NK-92 (cell line): ENCODE data around the gene EWSR1.
"Not testable (repeated sequence)": the region's sequence is repeated elsewhere in the genome, so short reads cannot be mapped to it uniquely, and the experiment has no call there.

ENCODE experiments used
- DNase-seq: peaks from one replicate; lab custom pipeline; 2025; ENCODE audit not compliant: unreplicated experiment; lab: John Stamatoyannopoulos, UW

Gene EWSR1

GRCh38 chr22:29334696-29335344, 66.8 kb downstream of the EWSR1 start:
- DNase-seq, result no peak

GRCh38 chr22:29335656-29336055, 67.6 kb downstream of the EWSR1 start:
- DNase-seq, result no peak

GRCh38 chr22:29336751-29337490, 68.9 kb downstream of the EWSR1 start:
- no peak for DNase-seq

GRCh38 chr22:29337631-29338284, 69.7 kb downstream of the EWSR1 start:
- DNase-seq, result no peak

- DNase-seq, result no peak
These were observed 70.3 kb downstream of the EWSR1 start for GRCh38 chr22:29338398-29338797.

- DNase-seq, result no peak
These were observed 71.5 kb downstream of the EWSR1 start for GRCh38 chr22:29339381-29340235.

- no peak for DNase-seq
These were observed 72.5 kb downstream of the EWSR1 start for GRCh38 chr22:29340566-29340965.

- DNase-seq, result no peak
These were observed 73.2 kb downstream of the EWSR1 start for GRCh38 chr22:29341056-29341848.

GRCh38 chr22:29341849-29342127, 73.7 kb downstream of the EWSR1 start:
- DNase-seq, result no peak

- no peak for DNase-seq
These were observed 74.1 kb downstream of the EWSR1 start for GRCh38 chr22:29342177-29342576.

- DNase-seq, result no peak
These were observed 74.7 kb downstream of the EWSR1 start for GRCh38 chr22:29342577-29343312.

GRCh38 chr22:29343313-29343805, 75.3 kb downstream of the EWSR1 start:
- DNase-seq, result no peak

GRCh38 chr22:29344137-29344536, 76.1 kb downstream of the EWSR1 start:
- DNase-seq, result no peak

- DNase-seq, result not testable (repeated sequence)
These were observed 76.8 kb downstream of the EWSR1 start for GRCh38 chr22:29344889-29345288.

- no peak for DNase-seq
These were observed 77.9 kb downstream of the EWSR1 start for GRCh38 chr22:29345932-29346331.

- DNase-seq, result no peak
These were observed 78.6 kb downstream of the EWSR1 start for GRCh38 chr22:29346659-29347058.

- no peak for DNase-seq
These were observed 80.0 kb downstream of the EWSR1 start for GRCh38 chr22:29348041-29348440.

- DNase-seq, result no peak
These were observed 80.9 kb downstream of the EWSR1 start for GRCh38 chr22:29348956-29349355.
